GM21576 (cell line): ENCODE measurements around the gene APAF1.
"Not testable (repeated sequence)": the region's sequence is repeated elsewhere in the genome, so short reads cannot be mapped to it uniquely, and the experiment has no call there.

Experiments used
- ATAC-seq: cut with Tn5 transposase; IDR thresholded peaks from one replicate; pipeline ENCODE4 v1.9.1; 2021; ENCODE audit warnings: mild to moderate bottlenecking, moderate library complexity; ENCODE audit not compliant: unreplicated experiment

The APAF1 gene

GRCh38 chr12:98751580-98752115 lies 106.6 kb downstream of the APAF1 start:
- ATAC-seq, result no peak

DNA sequence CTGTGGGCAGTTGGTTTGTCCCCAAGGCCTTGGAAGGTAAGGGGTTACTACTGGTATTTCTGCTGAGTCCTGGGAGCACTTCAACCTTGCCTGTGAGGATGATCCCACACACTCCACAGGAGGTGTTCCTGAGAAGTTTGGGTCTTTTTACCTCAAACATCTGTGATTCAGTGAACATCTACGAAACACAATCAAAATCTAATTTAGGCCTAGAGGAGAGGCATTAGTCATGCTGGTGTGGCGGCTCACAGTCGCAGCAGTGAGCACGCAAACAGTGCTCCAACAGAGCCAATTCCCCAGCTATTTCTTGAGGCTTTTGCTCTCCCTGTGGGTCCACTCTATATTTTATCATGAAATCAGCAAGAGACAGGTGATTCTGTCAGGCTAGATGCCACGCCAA lies 107.6 kb downstream of the APAF1 start:
- no peak for ATAC-seq

- ATAC-seq, result peak; percentile 99
These were observed 109.0 kb downstream of the APAF1 start for GRCh38 chr12:98754095-98754494.

DNA sequence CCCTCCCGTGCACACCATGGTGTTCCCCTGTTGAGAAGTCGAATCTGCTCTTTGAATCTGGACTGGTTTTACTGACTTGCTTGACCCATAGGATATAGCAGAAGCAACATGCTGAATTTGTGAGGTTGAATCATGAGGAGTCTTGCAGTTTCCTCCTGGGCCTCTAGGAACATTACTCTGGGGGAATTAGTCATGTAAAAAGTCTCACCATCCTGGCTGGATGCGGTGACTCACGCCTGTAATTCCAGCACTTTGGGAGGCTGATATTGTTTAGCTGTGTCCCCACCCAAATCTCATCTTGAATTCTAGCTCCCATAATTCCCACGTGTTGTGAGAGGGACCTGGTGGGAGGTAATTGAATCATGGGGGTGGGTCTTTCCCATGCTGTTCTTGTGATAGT lies 110.8 kb downstream of the APAF1 start:
- ATAC-seq, result not testable (repeated sequence)

DNA sequence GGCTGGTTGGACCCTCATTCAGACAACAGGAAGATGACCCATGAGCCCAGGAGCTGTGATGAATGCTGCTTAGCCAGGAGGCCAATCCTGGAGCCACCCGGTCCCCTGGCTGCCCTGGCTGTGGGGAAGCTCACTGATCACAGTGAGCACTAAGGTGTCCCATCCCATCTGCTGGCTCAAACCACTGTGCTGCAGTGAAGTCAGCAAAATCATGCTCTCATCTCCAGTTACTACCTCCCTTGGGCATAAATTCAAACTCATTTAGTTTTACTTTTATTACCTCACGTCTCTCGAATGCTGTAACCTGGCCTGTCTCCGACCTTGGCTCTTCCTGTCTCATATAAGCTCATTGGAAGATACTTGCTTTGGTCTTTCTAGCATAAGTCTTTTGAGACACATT lies 112.4 kb downstream of the APAF1 start:
- ATAC-seq, result no peak

DNA sequence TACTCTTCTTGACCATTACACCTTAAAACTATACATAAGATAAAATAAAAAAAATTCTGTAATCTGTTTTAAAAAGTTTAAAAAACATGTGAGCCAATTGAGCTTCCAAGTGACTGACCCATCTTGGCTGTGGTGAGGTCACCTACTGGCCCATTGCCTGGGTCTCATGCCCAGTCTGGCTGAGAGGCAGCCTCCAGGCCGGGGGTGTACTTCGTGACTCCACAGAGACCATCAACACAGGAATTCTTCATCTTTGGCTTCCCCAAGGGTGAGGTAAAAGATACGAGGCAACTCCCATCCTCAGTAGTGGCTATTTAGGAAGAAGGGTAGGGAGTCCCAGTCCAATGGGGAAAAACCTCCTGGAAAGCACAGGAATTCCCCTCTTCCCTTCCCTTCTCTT lies 113.2 kb downstream of the APAF1 start:
- ATAC-seq, result no peak

- no peak for ATAC-seq
These were observed 118.6 kb downstream of the APAF1 start for GRCh38 chr12:98763656-98764055.

DNA sequence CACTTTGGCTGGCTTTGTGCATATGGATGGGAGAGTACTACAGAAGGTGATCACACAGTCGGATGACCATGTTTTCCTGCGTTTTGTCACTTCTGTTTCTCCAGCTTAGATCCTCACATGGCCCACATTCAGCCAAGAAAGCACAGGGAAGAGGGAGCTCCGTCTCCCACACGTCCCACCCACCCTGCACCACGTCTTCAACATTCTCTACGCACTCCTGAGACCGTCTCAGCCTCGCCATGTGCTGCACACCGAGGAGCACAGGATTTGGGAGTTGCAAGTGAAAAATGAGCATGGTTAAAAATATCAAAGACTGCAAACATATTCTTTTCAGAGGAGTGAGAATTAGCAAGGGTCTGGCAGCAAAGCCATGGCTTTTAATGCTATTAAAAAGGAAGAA lies 122.2 kb downstream of the APAF1 start:
- no peak for ATAC-seq

DNA sequence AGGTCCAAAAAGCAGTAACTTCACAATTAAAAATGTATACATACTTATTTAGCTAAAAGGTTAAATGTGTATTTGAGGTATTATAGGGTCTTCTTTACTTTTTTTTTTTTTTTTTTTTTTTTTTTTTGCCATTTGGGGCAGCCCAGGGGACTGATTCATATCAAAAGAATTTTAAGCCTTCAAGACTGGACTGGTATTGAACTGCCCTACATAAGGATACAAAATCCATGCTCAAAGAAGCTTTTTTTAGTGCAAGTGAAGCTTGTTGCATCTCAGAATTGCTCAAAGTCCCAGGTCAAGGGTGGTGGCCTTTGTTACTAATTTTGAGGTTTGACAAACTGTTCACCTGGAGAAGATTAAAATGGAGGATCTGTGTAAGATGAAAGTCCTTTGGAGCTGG lies 124.0 kb downstream of the APAF1 start:
- no peak for ATAC-seq

DNA sequence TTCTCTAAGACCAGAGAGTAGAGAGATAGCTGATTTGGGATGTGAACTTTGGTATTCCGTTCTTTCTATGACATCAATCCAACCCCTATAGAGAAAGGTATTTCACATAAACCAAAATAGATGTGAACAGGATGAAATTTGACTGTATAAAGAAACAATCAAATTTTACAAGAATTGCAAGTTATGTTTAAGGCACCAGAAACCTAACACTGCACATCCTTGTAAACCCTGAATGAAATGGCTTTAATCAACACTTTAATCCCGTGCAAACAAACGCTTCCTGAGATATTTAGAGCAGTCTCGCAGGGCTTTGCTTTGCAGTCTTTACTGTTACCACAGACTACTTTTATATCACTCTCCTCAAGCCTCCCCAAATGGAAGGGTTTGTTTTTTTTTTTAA lies 125.1 kb downstream of the APAF1 start:
- no peak for ATAC-seq

DNA sequence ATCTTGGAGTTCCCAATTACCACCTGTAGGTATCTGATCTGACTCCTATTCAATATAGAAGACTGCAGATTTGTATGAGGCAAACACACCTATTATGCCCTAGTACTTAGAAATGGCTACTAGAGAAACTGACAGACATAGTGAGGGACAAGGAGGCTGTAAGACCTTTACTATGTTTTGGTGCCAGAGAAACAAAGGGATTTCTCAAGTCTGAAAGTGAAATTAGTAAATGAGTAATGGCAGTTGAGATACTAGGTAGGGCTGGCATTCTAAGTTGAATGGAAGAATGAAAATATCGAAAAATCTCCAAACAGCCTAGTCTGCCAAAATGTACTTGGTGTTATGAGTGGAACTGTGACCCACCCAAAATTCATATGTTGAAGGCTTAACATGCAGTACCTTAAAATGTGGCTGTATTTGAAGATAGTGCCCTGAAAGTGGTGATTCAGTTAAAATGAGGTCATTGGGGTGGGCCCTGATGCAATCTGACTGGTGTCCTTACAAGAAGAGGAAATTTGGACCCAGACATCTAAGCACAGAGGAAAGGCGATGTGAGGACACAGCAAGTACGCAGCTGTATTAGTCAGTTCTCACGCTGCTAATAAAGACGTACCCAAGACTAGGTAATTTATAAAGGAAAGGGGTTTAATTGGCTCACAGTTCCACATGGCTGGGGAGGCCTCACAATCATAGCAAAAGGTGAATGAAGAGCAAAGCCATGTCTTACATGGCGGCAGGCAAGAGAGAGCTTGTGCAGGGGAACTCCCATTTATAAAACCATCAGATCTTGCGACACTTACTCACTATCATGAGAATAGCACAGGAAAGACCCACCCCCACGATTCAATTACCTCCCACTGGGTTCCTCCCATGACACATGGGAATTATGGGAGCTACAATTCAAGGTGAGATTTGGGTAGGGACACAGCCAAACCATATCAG lies 127.0 kb downstream of the APAF1 start:
- no peak for ATAC-seq

DNA sequence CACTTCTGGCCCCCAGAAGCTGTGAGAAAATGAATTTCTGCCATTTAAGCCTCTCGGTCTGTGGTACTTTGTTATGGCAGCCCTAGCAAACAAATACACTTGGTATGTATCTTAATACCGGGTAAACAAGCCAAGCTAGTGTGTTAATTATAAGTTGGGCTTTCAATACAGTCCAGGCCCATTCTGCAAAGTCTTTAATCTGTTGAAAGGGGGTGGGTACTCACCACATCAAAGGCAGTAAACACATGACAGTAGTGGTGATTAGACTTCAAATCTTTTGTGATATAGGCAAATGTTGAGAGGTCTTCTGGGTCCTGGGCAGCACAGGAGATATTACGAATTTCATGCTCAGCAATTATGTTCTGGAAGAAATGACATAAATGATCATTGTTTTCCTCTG lies 127.7 kb downstream of the APAF1 start:
- no peak for ATAC-seq

DNA sequence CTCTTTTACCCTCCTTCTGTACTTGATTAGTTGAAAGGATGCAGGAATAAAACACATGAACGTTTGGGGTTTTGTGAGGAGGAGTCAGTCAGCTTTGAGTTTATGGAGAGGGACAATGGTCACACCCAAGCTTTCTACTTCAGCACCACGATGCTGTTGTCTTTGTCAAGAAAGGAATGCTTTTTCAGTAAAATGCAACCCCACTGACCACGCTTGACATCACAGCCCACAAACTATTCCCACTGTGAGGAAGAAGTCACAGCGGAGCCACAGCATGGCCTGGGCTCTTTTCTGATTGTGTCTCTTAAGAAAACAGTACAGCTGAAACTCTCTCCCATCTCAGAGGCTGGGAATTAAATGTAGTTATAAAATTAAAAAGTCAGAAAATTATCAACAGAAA lies 135.2 kb downstream of the APAF1 start:
- no peak for ATAC-seq

GRCh38 chr12:98783420-98783819 lies 138.3 kb downstream of the APAF1 start:
- no peak for ATAC-seq
